K562 (cell line): ENCODE data around the gene SENP3. TPM values are rescaled to one million over a fixed set of nuclear protein-coding genes. Genes with fewer than 3 reads are reported as not detected.

Source experiments
- ARID2 ChIP-seq: fragments of 450-650 bp; IDR thresholded peaks from 2 replicates; pipeline ENCODE4 v1.6.1; 2017; ENCODE audit warnings: antibody characterized with exemption, mild to moderate bottlenecking
- CAMTA2 ChIP-seq: fragments of 250-450 bp; sonication (Bioruptor Pico); conservative IDR thresholded peaks from 2 replicates; pipeline ENCODE4 v1.5.1; 2022
- CBFB ChIP-seq: sonication (generic); formaldehyde crosslinking; IDR thresholded peaks from 2 replicates; pipeline ENCODE4 v1.4.0; 2020; ENCODE audit warnings: mild to moderate bottlenecking, missing genetic modification reagents
- EP400 ChIP-seq: fragments of 450-650 bp; IDR thresholded peaks from 2 replicates; pipeline ENCODE4 v1.6.1; 2017; ENCODE audit warnings: antibody characterized with exemption, mild to moderate bottlenecking, moderate library complexity
- ERF ChIP-seq: fragments of 450-650 bp; formaldehyde crosslinking; IDR thresholded peaks from 2 replicates; pipeline ENCODE4 v1.4.0; 2020; ENCODE audit warnings: mild to moderate bottlenecking, mixed read lengths
- GTF2A2 ChIP-seq: IDR thresholded peaks from 2 replicates; pipeline ENCODE4 v1.6.1; 2016; ENCODE audit warnings: mild to moderate bottlenecking, missing genetic modification characterization, missing compliant biosample characterization
- IFI16 ChIP-seq: fragments of 250-450 bp; sonication (Bioruptor Pico); IDR thresholded peaks from 2 replicates; pipeline ENCODE4 v2.1.2; 2022; ENCODE audit warnings: mild to moderate bottlenecking, inconsistent platforms
- MAFF ChIP-seq: IDR thresholded peaks from 2 replicates; pipeline ENCODE4 v1.6.1; 2012; ENCODE audit warnings: low read length, improper control_type of control experiment
- MXD1 ChIP-seq: fragments of 250-450 bp; sonication (Bioruptor Pico); IDR thresholded peaks from 2 replicates; pipeline ENCODE4 v1.8.0; 2021; ENCODE audit warnings: borderline replicate concordance, mild to moderate bottlenecking, moderate library complexity; ENCODE audit not compliant: poor library complexity, severe bottlenecking
- POU5F1 ChIP-seq: fragments of 150-350 bp; IDR thresholded peaks from 2 replicates; pipeline ENCODE4 v1.6.1; 2014; ENCODE audit warnings: borderline replicate concordance, low read length, low read depth, mild to moderate bottlenecking; ENCODE audit not compliant: partially characterized antibody
- PRDM10 ChIP-seq: fragments of 450-650 bp; IDR thresholded peaks from 2 replicates; pipeline ENCODE4 v1.6.1; 2018; ENCODE audit not compliant: partially characterized antibody
- PREB ChIP-seq: sonication (generic); formaldehyde crosslinking; IDR thresholded peaks from 2 replicates; pipeline ENCODE4 v1.8.1; 2023; ENCODE audit warnings: mild to moderate bottlenecking, missing genetic modification reagents
- SLC30A9 ChIP-seq: fragments of 250-450 bp; sonication (Bioruptor Pico); IDR thresholded peaks from 2 replicates; pipeline ENCODE4 v1.8.0; 2022; ENCODE audit warnings: mild to moderate bottlenecking, moderate library complexity
- SNRNP70 ChIP-seq: fragments of 200-400 bp; formaldehyde crosslinking; optimal IDR thresholded peaks from 2 replicates; pipeline ENCODE3; 2017; ENCODE audit warnings: low read depth, low read length
- TARDBP ChIP-seq: fragments of 450-650 bp; IDR thresholded peaks from 2 replicates; pipeline ENCODE4 v1.6.1; 2016
- TFAM ChIP-seq: fragments of 250-450 bp; sonication (Bioruptor Pico); conservative IDR thresholded peaks from 2 replicates; pipeline ENCODE4 v1.5.0; 2021; ENCODE audit warnings: mild to moderate bottlenecking, moderate library complexity
- U2AF2 ChIP-seq: fragments of 200-400 bp; formaldehyde crosslinking; optimal IDR thresholded peaks from 2 replicates; pipeline ENCODE3; 2017; ENCODE audit warnings: low read depth, mild to moderate bottlenecking, low read length
- ZBTB12 ChIP-seq: fragments of 250-450 bp; sonication (Bioruptor Pico); IDR thresholded peaks from 2 replicates; pipeline ENCODE4 v1.4.0; 2020
- ZNF384 ChIP-seq: IDR thresholded peaks from 2 replicates; pipeline ENCODE4 v1.6.1; 2012; ENCODE audit warnings: low read depth, low read length, improper control_type of control experiment
- ZNF589 ChIP-seq: fragments of 200-800 bp; sonication (Bioruptor generic); IDR thresholded peaks from 2 replicates; pipeline ENCODE4 v1.6.1; 2016; ENCODE audit warnings: low read depth, missing genetic modification characterization, missing compliant biosample characterization
- ZNF76 ChIP-seq: fragments of 250-450 bp; sonication (Bioruptor Pico); IDR thresholded peaks from 2 replicates; pipeline ENCODE4 v1.4.0; 2020; ENCODE audit warnings: mild to moderate bottlenecking, moderate library complexity, borderline replicate concordance
- polyA plus RNA-seq, 8 experiments: library from polyadenylated mRNA; depleted of rRNA in 4 of 8; stranded (reverse) in 5 of 8; unstranded in 3 of 8; fragments of >200 nt; fragmentation: Nextera tagmentation in 2 of 8; fragmentation: Illumina TruSeq in 1 of 8; extraction: Ambion mirVana in 2 of 8; extraction: Trizol in 1 of 8; gene quantifications; 2 replicates each; pipeline versions ENCODE4 v1.2.1 to v1.2.3, GENCODE V29; 2011 to 2014; ENCODE audit warnings: inconsistent platforms in 1 of 8, missing spikeins in 1 of 8
- total RNA-seq, 7 experiments: library from RNA; depleted of rRNA in 6 of 7; stranded (reverse); fragments of >200 nt in 6 of 7; fragmentation: Illumina TruSeq in 2 of 7; extraction: Trizol in 2 of 7; gene quantifications; 2 replicates each; pipeline versions ENCODE4 v1.2.1 to v1.2.3, GENCODE V29; 2011 to 2021; ENCODE audit warnings: low replicate concordance in 1 of 7

The SENP3 gene
- total and polyA plus RNA-seq, 9 of the 15 experiments (the other 6 are each of a cell fraction or from before 2014, with no cell fraction given): 0.63 to 102 (median 78.8) TPM

- TF ChIP-seq GTF2A2 (tag): peak; percentile 78
- TF ChIP-seq ERF (CRISPR knock-in tag): no peak
- no peak for TF ChIP-seq POU5F1
- peak; percentile 100 for TF ChIP-seq EP400
- TF ChIP-seq ZNF589 (CRISPR knock-in tag): no peak
- TF ChIP-seq ZNF76 (CRISPR knock-in tag): no peak
- TF ChIP-seq IFI16: no peak
- TF ChIP-seq TARDBP: no peak
- TF ChIP-seq ARID2: no peak
- no peak for TF ChIP-seq TFAM (CRISPR knock-in tag)
- no peak for TF ChIP-seq MXD1
- TF ChIP-seq PRDM10: no peak
- TF ChIP-seq ZBTB12 (CRISPR knock-in tag): peak; percentile 96
- TF ChIP-seq ZNF384: no peak
- TF ChIP-seq MAFF: no peak
- no peak for TF ChIP-seq PREB (CRISPR knock-in tag)
- peak; percentile 24 for TF ChIP-seq SNRNP70
- TF ChIP-seq SLC30A9 (CRISPR knock-in tag): no peak
- TF ChIP-seq CBFB: no peak
- TF ChIP-seq CAMTA2 (CRISPR knock-in tag): no peak
- TF ChIP-seq U2AF2: no peak
Measured at GRCh38 chr17:7572588-7573323, 11.0 kb downstream of the SENP3 start (continued).
